NT2/D1 (cell line): ENCODE measurements around the gene USP11.

Source experiments
- DNase-seq: peaks from one replicate; pipeline ENCODE4 v3.0.0-alpha.2; 2011; ENCODE audit warnings: low read depth, low spot score
- H3K27me3 ChIP-seq: 2 replicates; pipeline ENCODE4 v1.6.0; 2011; ENCODE audit warnings: mild to moderate bottlenecking; ENCODE audit not compliant: insufficient read length, insufficient read depth
- H3K36me3 ChIP-seq: 2 replicates; pipeline ENCODE4 v1.6.1; 2011; ENCODE audit warnings: mild to moderate bottlenecking, low read length, mixed read lengths; ENCODE audit not compliant: insufficient read depth, insufficient read length
- H3K4me1 ChIP-seq: 2 replicates; pipeline ENCODE4 v1.5.1; 2011; ENCODE audit not compliant: insufficient read depth, insufficient read length
- H3K4me3 ChIP-seq: 2 replicates; pipeline ENCODE4 v1.5.1; 2011; ENCODE audit warnings: low read depth; ENCODE audit not compliant: insufficient read length
- H3K9ac ChIP-seq: 2 replicates; pipeline ENCODE4 v1.6.0; 2011; ENCODE audit warnings: low read depth; ENCODE audit not compliant: insufficient read length
- H3K9me3 ChIP-seq: 2 replicates; pipeline ENCODE4 v1.5.1; 2011; ENCODE audit warnings: mild to moderate bottlenecking, low read length; ENCODE audit not compliant: insufficient read depth
- SUZ12 ChIP-seq: IDR thresholded peaks from 2 replicates; pipeline ENCODE4 v1.6.1; 2011; ENCODE audit not compliant: insufficient read length, insufficient read depth; ENCODE audit errors: extremely low read depth
- YY1 ChIP-seq: IDR thresholded peaks from 2 replicates; pipeline ENCODE4 v1.6.1; 2011; ENCODE audit not compliant: insufficient read length, insufficient read depth
- ZNF274 ChIP-seq: IDR thresholded peaks from 2 replicates; pipeline ENCODE4 v1.6.1; 2011; ENCODE audit warnings: mild to moderate bottlenecking, low read depth, low read length

Gene USP11

DNA sequence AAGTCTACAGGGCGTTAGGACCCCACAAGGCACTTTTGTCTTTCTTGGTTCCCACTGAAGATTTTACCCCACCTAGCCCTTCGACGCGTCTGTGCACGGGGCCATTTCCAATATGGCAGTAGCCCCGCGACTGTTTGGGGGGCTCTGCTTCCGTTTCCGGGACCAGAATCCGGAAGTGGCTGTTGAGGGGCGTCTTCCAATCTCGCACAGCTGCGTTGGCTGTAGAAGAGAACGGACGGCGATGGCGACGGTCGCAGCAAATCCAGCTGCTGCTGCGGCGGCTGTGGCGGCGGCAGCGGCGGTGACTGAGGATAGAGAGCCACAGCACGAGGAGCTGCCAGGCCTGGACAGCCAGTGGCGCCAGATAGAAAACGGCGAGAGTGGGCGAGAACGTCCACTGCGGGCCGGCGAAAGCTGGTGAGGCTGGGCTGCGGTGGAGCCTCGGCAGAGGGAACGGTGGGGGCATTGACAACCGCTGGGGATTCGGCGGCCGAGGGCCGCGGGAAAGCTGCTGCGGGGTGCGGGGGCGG lies at the start of gene USP11:
Gene USP11, plus strand, starts transcription at position 207 of the 530 bp plus-strand sequence. Its CDS starts 35 bp downstream, at position 242.
- peaks cover 27% of the 10 kb centered on the region for H3K36me3 ChIP-seq
- peaks cover 5% of the 10 kb centered on the region for H3K4me1 ChIP-seq
- H3K4me3 ChIP-seq: peak within 1 kb of the TSS; percentile 86
- no peaks in the 10 kb centered on the region for H3K9me3 ChIP-seq
- TF ChIP-seq SUZ12: no peak
- peak; percentile 71 for TF ChIP-seq YY1
- peak within 1 kb of the TSS; percentile 94 for H3K9ac ChIP-seq
- H3K27me3 ChIP-seq: no peaks in the 10 kb centered on the region
- peak; percentile 43 for DNase-seq

DNA sequence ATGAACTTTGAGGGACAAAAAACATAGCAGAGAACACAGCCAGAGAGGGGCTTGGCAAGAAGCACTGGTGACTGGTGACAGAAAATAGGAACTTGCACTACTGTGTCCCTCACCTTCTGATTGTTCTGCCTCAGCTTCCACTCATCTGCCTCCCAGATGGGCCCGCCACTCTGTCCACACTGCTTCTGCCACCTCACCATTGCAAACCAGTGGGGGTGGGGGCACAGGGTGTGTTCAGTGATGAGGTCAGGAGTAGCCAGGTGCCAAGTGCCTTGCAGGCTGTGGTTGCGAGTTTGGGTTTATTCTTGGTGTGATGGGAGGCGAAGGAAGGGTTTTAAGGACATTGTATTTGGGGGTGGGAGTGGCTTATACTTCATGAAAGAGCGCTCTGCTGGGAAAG lies 48.3 kb upstream of the USP11 start:
- TF ChIP-seq ZNF274: no peak
- TF ChIP-seq SUZ12: no peak
- TF ChIP-seq YY1: no peak
- DNase-seq: no peak
- no peak overlapping the region for H3K4me3 ChIP-seq
- H3K9ac ChIP-seq: no peak overlapping the region
- H3K36me3 ChIP-seq: peaks cover 67% of the 10 kb centered on the region
- no peaks in the 10 kb centered on the region for H3K9me3 ChIP-seq
- H3K27me3 ChIP-seq: no peaks in the 10 kb centered on the region
- peaks cover 4% of the 10 kb centered on the region for H3K4me1 ChIP-seq

DNA sequence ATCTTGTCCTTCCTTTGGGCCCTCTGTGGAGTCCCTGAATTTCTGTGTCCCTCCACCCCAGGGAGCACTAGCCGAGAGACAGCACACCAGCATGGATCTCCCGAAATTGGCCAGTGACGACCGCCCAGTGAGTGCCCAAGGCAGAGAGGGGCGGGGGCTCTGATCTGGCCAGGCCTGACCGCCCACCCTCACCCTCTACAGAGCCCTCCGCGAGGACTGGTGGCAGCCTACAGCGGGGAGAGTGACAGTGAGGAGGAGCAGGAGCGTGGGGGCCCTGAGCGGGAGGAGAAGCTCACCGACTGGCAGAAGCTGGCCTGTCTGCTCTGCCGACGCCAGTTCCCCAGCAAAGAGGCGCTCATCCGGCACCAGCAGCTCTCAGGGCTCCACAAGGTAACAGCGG lies 47.6 kb upstream of the USP11 start:
- Histone ChIP-seq H3K4me1 (peaks cover 8% of the 10 kb centered on the region), H3K27me3 (no peaks in the 10 kb centered on the region), H3K4me3 (no peak overlapping the region), H3K9me3 (no peaks in the 10 kb centered on the region), H3K36me3 (peaks cover 60% of the 10 kb centered on the region), H3K9ac (no peak overlapping the region)
- TF ChIP-seq SUZ12 (no peak), YY1 (no peak), ZNF274 (no peak)
- no peak for DNase-seq

DNA sequence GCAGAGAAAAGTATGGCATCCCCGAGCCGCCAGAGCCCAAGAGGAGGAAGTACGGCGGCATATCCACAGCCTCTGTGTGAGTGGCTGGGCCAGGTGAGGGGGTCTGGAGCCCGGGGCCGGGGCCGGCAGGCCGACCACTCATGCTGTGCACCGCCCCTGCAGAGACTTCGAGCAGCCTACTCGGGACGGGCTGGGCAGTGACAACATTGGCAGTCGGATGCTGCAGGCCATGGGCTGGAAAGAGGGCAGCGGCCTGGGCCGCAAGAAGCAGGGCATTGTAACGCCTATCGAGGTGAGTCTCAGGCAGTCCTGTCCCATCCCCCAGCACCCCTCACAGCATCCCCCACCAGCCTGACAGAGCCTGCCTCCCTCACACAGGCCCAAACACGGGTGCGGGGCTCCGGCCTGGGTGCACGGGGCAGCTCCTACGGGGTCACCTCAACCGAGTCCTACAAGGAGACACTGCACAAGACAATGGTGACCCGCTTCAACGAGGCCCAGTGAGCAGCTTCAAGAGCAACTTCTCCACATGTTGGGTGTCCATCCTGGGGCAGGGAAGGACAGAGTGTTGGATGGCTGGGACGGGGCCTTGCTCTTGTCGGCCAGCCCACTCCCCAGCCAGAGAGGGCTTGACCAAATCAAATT lies 46.6 kb upstream of the USP11 start:
- no peak overlapping the region for H3K4me3 ChIP-seq
- TF ChIP-seq YY1 (no peak), SUZ12 (no peak), ZNF274 (no peak)
- H3K4me1 ChIP-seq: peaks cover 9% of the 10 kb centered on the region
- H3K9ac ChIP-seq: no peak overlapping the region
- H3K27me3 ChIP-seq: no peaks in the 10 kb centered on the region
- no peaks in the 10 kb centered on the region for H3K9me3 ChIP-seq
- peaks cover 51% of the 10 kb centered on the region for H3K36me3 ChIP-seq
- DNase-seq: no peak

DNA sequence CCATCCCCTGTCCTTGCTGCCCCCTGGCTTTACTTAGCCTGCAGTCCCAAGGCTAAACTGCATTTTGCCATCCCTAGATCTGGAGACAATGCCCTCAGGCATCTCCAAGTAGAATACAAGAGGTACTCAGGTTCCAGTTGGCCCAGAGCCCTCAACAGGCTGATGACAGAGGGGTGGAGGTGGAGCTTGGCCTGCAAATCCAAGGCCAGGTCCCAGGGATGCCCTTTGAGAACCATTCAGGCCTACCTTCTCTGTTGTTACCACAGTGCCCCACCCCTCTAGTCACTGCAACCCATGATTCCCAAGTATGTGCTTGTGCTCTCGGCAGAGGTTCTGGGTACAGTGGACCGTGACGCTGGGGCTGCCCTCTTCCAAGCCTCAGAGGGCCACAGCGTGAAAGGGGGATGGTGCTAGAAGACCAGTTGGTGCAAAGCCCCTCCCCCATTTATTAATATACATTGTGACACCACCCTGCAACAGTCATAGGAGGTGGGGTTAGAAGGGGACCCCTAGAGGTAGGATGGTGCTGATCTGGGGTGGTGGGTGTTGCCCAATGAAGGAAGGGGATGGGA lies 45.6 kb upstream of the USP11 start:
- Histone ChIP-seq H3K4me1 (peaks cover 9% of the 10 kb centered on the region), H3K4me3 (no peak overlapping the region), H3K27me3 (no peaks in the 10 kb centered on the region), H3K9ac (no peak overlapping the region), H3K9me3 (no peaks in the 10 kb centered on the region), H3K36me3 (peaks cover 42% of the 10 kb centered on the region)
- TF ChIP-seq SUZ12 (no peak), YY1 (no peak), ZNF274 (no peak)
- DNase-seq: no peak

DNA sequence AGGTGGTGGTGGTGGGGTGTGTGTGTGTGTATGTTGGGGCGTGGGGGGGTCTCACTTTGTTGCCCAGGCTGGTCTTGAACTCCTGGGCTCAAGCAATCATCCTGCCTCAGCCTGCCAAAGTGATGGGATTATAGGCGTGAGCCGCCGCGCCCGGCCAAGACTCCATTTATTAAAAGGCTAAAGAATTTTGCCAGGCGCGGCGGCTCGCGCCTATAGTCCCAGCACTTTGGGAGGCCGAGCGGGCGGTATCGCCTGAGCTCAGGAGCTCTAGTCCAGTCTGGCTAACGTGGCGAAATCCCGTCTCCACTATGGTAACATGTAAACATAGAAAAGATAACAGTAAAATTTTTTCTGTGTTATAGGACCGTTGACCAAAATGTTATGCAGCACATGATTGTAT lies 42.9 kb upstream of the USP11 start:
- no peaks in the 10 kb centered on the region for H3K27me3 ChIP-seq
- no peak overlapping the region for H3K9ac ChIP-seq
- DNase-seq: no peak
- TF ChIP-seq YY1: no peak
- TF ChIP-seq ZNF274: no peak
- TF ChIP-seq SUZ12: no peak
- H3K4me3 ChIP-seq: no peak overlapping the region
- peaks cover 32% of the 10 kb centered on the region for H3K36me3 ChIP-seq
- peaks cover 13% of the 10 kb centered on the region for H3K4me1 ChIP-seq
- no peaks in the 10 kb centered on the region for H3K9me3 ChIP-seq

DNA sequence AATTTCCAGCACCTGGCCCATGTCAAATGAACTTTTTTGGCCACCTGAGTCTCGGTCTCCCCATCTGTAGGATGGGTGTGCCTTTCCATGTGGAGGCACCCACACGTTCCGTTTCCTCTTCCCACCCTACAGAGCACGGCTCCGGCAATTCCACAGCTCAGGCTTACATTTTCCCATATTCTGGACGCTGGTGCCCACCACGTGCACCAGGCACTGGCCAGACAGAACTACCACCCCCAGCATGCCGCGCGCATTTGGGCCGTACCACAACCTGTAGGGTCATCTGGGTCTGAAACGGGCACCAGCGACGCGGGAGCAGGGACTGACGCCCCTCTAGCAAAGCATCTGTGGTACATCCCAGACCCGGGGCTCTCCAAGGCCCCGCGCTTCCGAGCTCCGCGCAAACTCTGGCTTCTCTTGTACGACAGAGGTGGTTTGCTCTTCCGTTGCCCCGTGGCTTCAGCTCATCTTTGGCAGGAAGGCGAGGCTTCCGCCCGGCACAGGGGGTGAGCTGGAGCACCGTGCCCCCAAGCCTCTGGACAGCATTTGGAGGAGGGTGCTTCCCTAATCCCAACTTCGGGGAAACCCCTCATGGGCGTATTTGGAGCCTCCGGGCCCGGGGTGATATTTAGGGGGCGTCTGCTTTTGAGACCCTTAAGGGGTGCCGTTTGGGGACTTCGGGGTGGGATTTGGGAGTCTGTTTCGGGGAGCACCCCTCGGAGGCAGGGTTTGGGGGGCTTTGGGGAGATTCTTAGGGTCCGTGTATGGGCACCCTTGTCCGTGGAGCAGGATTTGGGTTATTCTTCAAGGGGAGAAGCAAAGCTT lies 42.2 kb upstream of the USP11 start:
- TF ChIP-seq SUZ12 (no peak), YY1 (no peak), ZNF274 (no peak)
- Histone ChIP-seq H3K9me3 (no peaks in the 10 kb centered on the region), H3K27me3 (no peaks in the 10 kb centered on the region), H3K9ac (peak overlapping the region; percentile 75), H3K4me3 (peak overlapping the region; percentile 67), H3K36me3 (peaks cover 32% of the 10 kb centered on the region), H3K4me1 (peaks cover 15% of the 10 kb centered on the region)
- peak; percentile 91 for DNase-seq
